ENCODE measurements around the gene BEGAIN. TPM values are rescaled to one million over a fixed set of nuclear protein-coding genes. Genes with fewer than 3 reads are reported as not detected.

Gene BEGAIN
- total RNA-seq, 1 donor from 2014 or later = 7.0 TPM

DNA sequence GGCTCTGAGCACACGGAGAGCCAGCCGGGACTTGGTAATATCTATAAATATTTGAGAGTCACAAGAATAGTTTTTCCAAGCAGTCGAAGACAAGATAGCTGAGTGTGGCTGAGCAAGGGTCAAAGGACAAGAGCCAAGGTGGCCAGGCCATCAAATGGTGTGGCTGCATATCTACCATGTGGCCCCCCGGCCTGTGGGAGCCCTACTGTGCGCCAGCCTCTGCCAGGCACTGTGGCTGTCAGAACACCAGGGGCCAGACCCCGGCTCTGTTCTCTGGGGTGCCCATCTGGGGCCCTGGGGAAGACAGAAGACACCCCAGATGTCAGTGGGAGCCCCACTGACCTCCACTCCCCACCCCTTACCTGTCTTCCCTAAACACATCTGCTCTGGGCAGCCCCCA is 22.7 kb downstream of the BEGAIN start:
- H3K9me3 Mint-ChIP-seq (ENCODE audit: unreplicated experiment) = no peaks in the 10 kb centered on the region
- H3K27ac Mint-ChIP-seq (ENCODE audit: unreplicated experiment) = no peak overlapping the region
- no peak for DNase-seq (ENCODE audit: extremely low spot score, unreplicated experiment)
- no peak for TF ChIP-seq CTCF (IDR thresholded peaks at IDR 0.05)
- no peak overlapping the region for H3K4me3 Mint-ChIP-seq (ENCODE audit: unreplicated experiment)
- H3K36me3 Mint-ChIP-seq (ENCODE audit: unreplicated experiment) = no peaks in the 10 kb centered on the region
- peaks cover 7% of the 10 kb centered on the region for H3K4me1 Mint-ChIP-seq (ENCODE audit: unreplicated experiment)
- H3K27me3 Mint-ChIP-seq (ENCODE audit: unreplicated experiment) = peaks cover 17% of the 10 kb centered on the region

GRCh38 chr14:100562751-100563150 is 24.5 kb downstream of the BEGAIN start:
- Mint-ChIP-seq H3K36me3 (ENCODE audit: unreplicated experiment) (no peaks in the 10 kb centered on the region), H3K27me3 (ENCODE audit: unreplicated experiment) (peaks cover 13% of the 10 kb centered on the region), H3K4me3 (ENCODE audit: unreplicated experiment) (no peak overlapping the region), H3K27ac (ENCODE audit: unreplicated experiment) (no peak overlapping the region), H3K9me3 (ENCODE audit: unreplicated experiment) (no peaks in the 10 kb centered on the region), H3K4me1 (ENCODE audit: unreplicated experiment) (peaks cover 7% of the 10 kb centered on the region)
- TF ChIP-seq CTCF (IDR thresholded peaks at IDR 0.05) = no peak
- DNase-seq (ENCODE audit: extremely low spot score, unreplicated experiment) = no peak

GRCh38 chr14:100561005-100561404 is 26.2 kb downstream of the BEGAIN start:
- Mint-ChIP-seq H3K4me1 (ENCODE audit: unreplicated experiment) (peaks cover 7% of the 10 kb centered on the region), H3K27me3 (ENCODE audit: unreplicated experiment) (peaks cover 13% of the 10 kb centered on the region), H3K4me3 (ENCODE audit: unreplicated experiment) (no peak overlapping the region), H3K27ac (ENCODE audit: unreplicated experiment) (no peak overlapping the region), H3K9me3 (ENCODE audit: unreplicated experiment) (no peaks in the 10 kb centered on the region), H3K36me3 (ENCODE audit: unreplicated experiment) (no peaks in the 10 kb centered on the region)
- no peak for DNase-seq (ENCODE audit: extremely low spot score, unreplicated experiment)
- no peak for TF ChIP-seq CTCF (IDR thresholded peaks at IDR 0.05)

DNA sequence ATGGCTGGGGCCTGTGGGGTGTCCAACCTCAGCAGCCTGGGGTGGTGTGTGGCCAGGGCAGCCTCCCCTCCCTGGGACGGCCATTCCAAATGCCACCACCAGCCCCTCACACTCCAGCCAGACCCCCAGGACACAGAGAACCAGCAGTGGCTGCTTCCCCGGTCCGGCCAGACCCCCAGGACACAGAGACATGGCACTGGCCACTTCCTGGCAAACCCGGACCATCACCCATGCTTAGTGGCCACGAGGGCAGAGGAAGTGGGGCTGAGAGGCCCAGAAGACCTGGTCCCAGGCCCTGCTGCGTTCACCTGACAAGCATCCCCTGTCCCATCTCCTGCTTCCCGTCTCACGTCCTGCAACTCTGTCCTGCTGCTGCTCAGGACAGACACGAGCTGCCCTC is 26.7 kb downstream of the BEGAIN start:
- H3K9me3 Mint-ChIP-seq (ENCODE audit: unreplicated experiment) = no peaks in the 10 kb centered on the region
- peaks cover 13% of the 10 kb centered on the region for H3K27me3 Mint-ChIP-seq (ENCODE audit: unreplicated experiment)
- no peak overlapping the region for H3K27ac Mint-ChIP-seq (ENCODE audit: unreplicated experiment)
- no peaks in the 10 kb centered on the region for H3K36me3 Mint-ChIP-seq (ENCODE audit: unreplicated experiment)
- peaks cover 7% of the 10 kb centered on the region for H3K4me1 Mint-ChIP-seq (ENCODE audit: unreplicated experiment)
- no peak for DNase-seq (ENCODE audit: extremely low spot score, unreplicated experiment)
- TF ChIP-seq CTCF (IDR thresholded peaks at IDR 0.05) = no peak
- H3K4me3 Mint-ChIP-seq (ENCODE audit: unreplicated experiment) = no peak overlapping the region

GRCh38 chr14:100559455-100559854 is 27.8 kb downstream of the BEGAIN start:
- Mint-ChIP-seq H3K36me3 (ENCODE audit: unreplicated experiment) (no peaks in the 10 kb centered on the region), H3K27ac (ENCODE audit: unreplicated experiment) (no peak overlapping the region), H3K27me3 (ENCODE audit: unreplicated experiment) (peaks cover 9% of the 10 kb centered on the region), H3K9me3 (ENCODE audit: unreplicated experiment) (no peaks in the 10 kb centered on the region), H3K4me1 (ENCODE audit: unreplicated experiment) (peaks cover 7% of the 10 kb centered on the region), H3K4me3 (ENCODE audit: unreplicated experiment) (no peak overlapping the region)
- DNase-seq (ENCODE audit: extremely low spot score, unreplicated experiment) = no peak
- no peak for TF ChIP-seq CTCF (IDR thresholded peaks at IDR 0.05)
